GM12873 (cell line): ENCODE data around the gene OR8B8.

Source experiments
- CTCF ChIP-seq: IDR thresholded peaks from 2 replicates; pipeline ENCODE4 v1.5.1; 2012; ENCODE audit warnings: low read depth, mild to moderate bottlenecking, moderate library complexity, low read length, control low read depth; ENCODE audit not compliant: insufficient read depth; ENCODE audit errors: missing control alignments

The OR8B8 gene

GRCh38 chr11:124463324-124463723 is 17.8 kb upstream of the OR8B8 start:
- TF ChIP-seq CTCF = no peak

GRCh38 chr11:124460459-124460858 is 15.0 kb upstream of the OR8B8 start:
- TF ChIP-seq CTCF = no peak

GRCh38 chr11:124454552-124454951 is 9.1 kb upstream of the OR8B8 start:
- TF ChIP-seq CTCF = no peak

- TF ChIP-seq CTCF = no peak
These were observed 1.4 kb upstream of the OR8B8 start for GRCh38 chr11:124446916-124447315.

- TF ChIP-seq CTCF = no peak
These were observed 2.6 kb downstream of the OR8B8 start for GRCh38 chr11:124442847-124443246.

- no peak for TF ChIP-seq CTCF
These were observed 3.1 kb downstream of the OR8B8 start for GRCh38 chr11:124442442-124442841.

- no peak for TF ChIP-seq CTCF
These were observed 4.0 kb downstream of the OR8B8 start for GRCh38 chr11:124441519-124441918.
